ENCODE data around the gene SCYL2. TPM values are rescaled to one million over a fixed set of nuclear protein-coding genes. Genes with fewer than 3 reads are reported as not detected.

The SCYL2 gene
- total RNA-seq, 1 donor from 2014 or later, result 68.7 TPM

- H3K27ac ChIP-seq (ENCODE audit: low read depth, low read length), result no peak overlapping the region
- no peaks in the 10 kb centered on the region for H3K9me3 ChIP-seq (ENCODE audit: insufficient read depth, low read depth, low read length)
- no peaks in the 10 kb centered on the region for H3K36me3 Mint-ChIP-seq (ENCODE audit: low read depth, unreplicated experiment)
- H3K4me2 ChIP-seq (ENCODE audit: low read length), result no peak overlapping the region
- H3K4me1 Mint-ChIP-seq (ENCODE audit: low read depth, unreplicated experiment), result peaks cover 3% of the 10 kb centered on the region
- no peaks in the 10 kb centered on the region for H3K27me3 ChIP-seq (ENCODE audit: insufficient read depth, low read length)
- H2AFZ ChIP-seq (ENCODE audit: low read depth, low read length), result no peak overlapping the region
- no peak overlapping the region for H3K4me3 Mint-ChIP-seq (ENCODE audit: unreplicated experiment)
- peaks cover 57% of the 10 kb centered on the region for H4K20me1 ChIP-seq (ENCODE audit: insufficient read depth, low read length)
- H3K36me3 ChIP-seq (ENCODE audit: insufficient read depth, low read length), result no peaks in the 10 kb centered on the region
- FAIRE-seq (no peak), DNase-seq (ENCODE audit: low read depth) (no peak)
- peaks cover 99% of the 10 kb centered on the region for H3K79me2 ChIP-seq (ENCODE audit: insufficient read depth, low read length)
- H3K9ac ChIP-seq (ENCODE audit: low read length), result no peak overlapping the region
- H3K27ac Mint-ChIP-seq (ENCODE audit: unreplicated experiment), result no peak overlapping the region
- TF ChIP-seq EZH2 (IDR thresholded peaks at IDR 0.05; ENCODE audit: insufficient read depth, low read length), result no peak
- TF ChIP-seq, protein P1, sequence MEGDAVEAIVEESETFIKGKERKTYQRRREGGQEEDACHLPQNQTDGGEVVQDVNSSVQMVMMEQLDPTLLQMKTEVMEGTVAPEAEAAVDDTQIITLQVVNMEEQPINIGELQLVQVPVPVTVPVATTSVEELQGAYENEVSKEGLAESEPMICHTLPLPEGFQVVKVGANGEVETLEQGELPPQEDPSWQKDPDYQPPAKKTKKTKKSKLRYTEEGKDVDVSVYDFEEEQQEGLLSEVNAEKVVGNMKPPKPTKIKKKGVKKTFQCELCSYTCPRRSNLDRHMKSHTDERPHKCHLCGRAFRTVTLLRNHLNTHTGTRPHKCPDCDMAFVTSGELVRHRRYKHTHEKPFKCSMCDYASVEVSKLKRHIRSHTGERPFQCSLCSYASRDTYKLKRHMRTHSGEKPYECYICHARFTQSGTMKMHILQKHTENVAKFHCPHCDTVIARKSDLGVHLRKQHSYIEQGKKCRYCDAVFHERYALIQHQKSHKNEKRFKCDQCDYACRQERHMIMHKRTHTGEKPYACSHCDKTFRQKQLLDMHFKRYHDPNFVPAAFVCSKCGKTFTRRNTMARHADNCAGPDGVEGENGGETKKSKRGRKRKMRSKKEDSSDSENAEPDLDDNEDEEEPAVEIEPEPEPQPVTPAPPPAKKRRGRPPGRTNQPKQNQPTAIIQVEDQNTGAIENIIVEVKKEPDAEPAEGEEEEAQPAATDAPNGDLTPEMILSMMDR (IDR thresholded peaks at IDR 0.05; ENCODE audit: insufficient read depth, low read depth, low read length), result no peak
- H3K9me3 Mint-ChIP-seq (ENCODE audit: unreplicated experiment), result no peaks in the 10 kb centered on the region
- H3K4me3 ChIP-seq (ENCODE audit: insufficient read depth, low read depth, low read length), result no peak overlapping the region
- H3K4me1 ChIP-seq (ENCODE audit: insufficient read depth, low read length), result peaks cover 4% of the 10 kb centered on the region
- no peaks in the 10 kb centered on the region for H3K27me3 Mint-ChIP-seq (ENCODE audit: low read depth, unreplicated experiment)
Observed at GRCh38 chr12:100273782-100274181, 6.8 kb downstream of the SCYL2 start.

- H3K9me3 ChIP-seq (ENCODE audit: insufficient read depth, low read depth, low read length), result no peaks in the 10 kb centered on the region
- H3K27me3 ChIP-seq (ENCODE audit: insufficient read depth, low read length), result no peaks in the 10 kb centered on the region
- peaks cover 99% of the 10 kb centered on the region for H3K79me2 ChIP-seq (ENCODE audit: insufficient read depth, low read length)
- Mint-ChIP-seq H3K27me3 (ENCODE audit: low read depth, unreplicated experiment) (no peaks in the 10 kb centered on the region), H3K36me3 (ENCODE audit: low read depth, unreplicated experiment) (peaks cover under 1% of the 10 kb centered on the region), H3K4me1 (ENCODE audit: low read depth, unreplicated experiment) (peaks cover under 1% of the 10 kb centered on the region), H3K27ac (ENCODE audit: unreplicated experiment) (no peak overlapping the region), H3K4me3 (ENCODE audit: unreplicated experiment) (no peak overlapping the region), H3K9me3 (ENCODE audit: unreplicated experiment) (no peaks in the 10 kb centered on the region)
- no peak for DNase-seq (ENCODE audit: low read depth)
- H3K4me2 ChIP-seq (ENCODE audit: low read length), result no peak overlapping the region
- H3K27ac ChIP-seq (ENCODE audit: low read depth, low read length), result no peak overlapping the region
- H3K9ac ChIP-seq (ENCODE audit: low read length), result no peak overlapping the region
- no peak for FAIRE-seq
- H3K4me1 ChIP-seq (ENCODE audit: insufficient read depth, low read length), result no peaks in the 10 kb centered on the region
- no peak overlapping the region for H3K4me3 ChIP-seq (ENCODE audit: insufficient read depth, low read depth, low read length)
- TF ChIP-seq, protein P1 (IDR thresholded peaks at IDR 0.05; ENCODE audit: insufficient read depth, low read depth, low read length), result no peak
- TF ChIP-seq EZH2 (IDR thresholded peaks at IDR 0.05; ENCODE audit: insufficient read depth, low read length), result no peak
- H4K20me1 ChIP-seq (ENCODE audit: insufficient read depth, low read length), result peaks cover 57% of the 10 kb centered on the region
- H2AFZ ChIP-seq (ENCODE audit: low read depth, low read length), result no peak overlapping the region
- no peaks in the 10 kb centered on the region for H3K36me3 ChIP-seq (ENCODE audit: insufficient read depth, low read length)
Observed at GRCh38 chr12:100274291-100274690, 7.3 kb downstream of the SCYL2 start.

DNA sequence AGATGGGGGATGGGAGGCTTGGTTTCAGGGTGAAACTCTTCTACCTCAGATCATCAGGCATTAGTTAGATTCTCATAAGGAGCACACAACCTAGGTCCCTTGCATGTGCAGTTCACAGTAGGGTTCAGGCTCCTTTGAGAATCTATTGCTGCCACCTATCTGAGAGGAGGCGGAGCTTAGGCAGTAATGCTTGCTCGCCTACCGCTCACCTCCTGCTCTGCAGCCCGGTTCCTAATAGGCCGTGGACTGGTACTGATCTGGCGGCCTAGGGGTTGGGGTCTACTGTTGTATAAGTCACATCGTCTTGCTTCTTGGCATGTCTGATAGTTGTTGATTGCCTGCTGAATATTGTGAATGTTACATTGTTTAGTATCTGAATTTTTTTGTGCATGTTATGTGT, 12.2 kb downstream of the SCYL2 start:
- TF ChIP-seq, protein P1 (IDR thresholded peaks at IDR 0.05; ENCODE audit: insufficient read depth, low read depth, low read length), result no peak
- TF ChIP-seq EZH2 (IDR thresholded peaks at IDR 0.05; ENCODE audit: insufficient read depth, low read length), result no peak
- peaks cover 94% of the 10 kb centered on the region for H3K79me2 ChIP-seq (ENCODE audit: insufficient read depth, low read length)
- H3K4me3 Mint-ChIP-seq (ENCODE audit: unreplicated experiment), result no peak overlapping the region
- H3K36me3 Mint-ChIP-seq (ENCODE audit: low read depth, unreplicated experiment), result peaks cover 2% of the 10 kb centered on the region
- no peak overlapping the region for H3K4me2 ChIP-seq (ENCODE audit: low read length)
- no peak for DNase-seq (ENCODE audit: low read depth)
- no peaks in the 10 kb centered on the region for H3K27me3 Mint-ChIP-seq (ENCODE audit: low read depth, unreplicated experiment)
- H3K27me3 ChIP-seq (ENCODE audit: insufficient read depth, low read length), result no peaks in the 10 kb centered on the region
- no peak overlapping the region for H3K27ac ChIP-seq (ENCODE audit: low read depth, low read length)
- H2AFZ ChIP-seq (ENCODE audit: low read depth, low read length), result no peak overlapping the region
- no peaks in the 10 kb centered on the region for H3K4me1 ChIP-seq (ENCODE audit: insufficient read depth, low read length)
- H4K20me1 ChIP-seq (ENCODE audit: insufficient read depth, low read length), result peaks cover 50% of the 10 kb centered on the region
- no peak overlapping the region for H3K27ac Mint-ChIP-seq (ENCODE audit: unreplicated experiment)
- H3K36me3 ChIP-seq (ENCODE audit: insufficient read depth, low read length), result no peaks in the 10 kb centered on the region
- peaks cover 8% of the 10 kb centered on the region for H3K4me1 Mint-ChIP-seq (ENCODE audit: low read depth, unreplicated experiment)
- H3K9ac ChIP-seq (ENCODE audit: low read length), result no peak overlapping the region
- H3K9me3 ChIP-seq (ENCODE audit: insufficient read depth, low read depth, low read length), result no peaks in the 10 kb centered on the region
- no peak for FAIRE-seq
- no peak overlapping the region for H3K4me3 ChIP-seq (ENCODE audit: insufficient read depth, low read depth, low read length)
- H3K9me3 Mint-ChIP-seq (ENCODE audit: unreplicated experiment), result no peaks in the 10 kb centered on the region

Measured in astrocyte (in vitro differentiated cells and primary cell).